IMR-90 (cell line): ENCODE data around the gene SIGLEC14. TPM values are rescaled to one million over a fixed set of nuclear protein-coding genes. Genes with fewer than 3 reads are reported as not detected.

Experiments
- ATAC-seq: fragments of 200-7000 bp; cut with Tn5 transposase; 2 replicates; pipeline ENCODE4 v1.9.1; 2020; ENCODE audit warnings: low read depth, mild to moderate bottlenecking, moderate library complexity
- BruUV-seq: library from RNA; stranded (reverse); fragments of 400-500 nt; replicated peaks from 2 replicates; lab custom pipeline; 2021; lab: Mats Ljungman, UMichigan
- CTCF ChIA-PET: fragments of 300-600 bp; formaldehyde crosslinking; extraction: SDS; loops from one replicate; lab custom pipeline; 2021; ENCODE audit warnings: antibody characterized with exemption; lab: Yijun Ruan, JAX
- POLR2A ChIA-PET: fragments of 300-600 bp; sonication (Branson Sonifier 250); formaldehyde crosslinking; loops from one replicate; lab custom pipeline; 2022; ENCODE audit warnings: antibody characterized with exemption; ENCODE audit not compliant: unreplicated experiment; lab: Charles Lee
- DNase-seq: peaks from one replicate; pipeline ENCODE4 v3.0.0; 2013
- H2AFZ ChIP-seq: replicated peaks from 2 replicates; pipeline ENCODE3; 2013; ENCODE audit warnings: low read length, mild to moderate bottlenecking; ENCODE audit not compliant: poor library complexity
- H2AK5ac ChIP-seq: 2 replicates; pipeline ENCODE4 v1.6.1; 2013; ENCODE audit warnings: low read depth, low read length, inconsistent platforms
- H2AK9ac ChIP-seq: replicated peaks from 2 replicates; pipeline ENCODE3; 2013; ENCODE audit warnings: mild to moderate bottlenecking, low read depth, low read length, moderate library complexity; ENCODE audit not compliant: poor library complexity
- H2BK120ac ChIP-seq: 2 replicates; pipeline ENCODE4 v1.6.1; 2013; ENCODE audit warnings: low read depth, low read length, inconsistent platforms
- H2BK15ac ChIP-seq: 3 replicates; pipeline ENCODE4 v1.6.1; 2013; ENCODE audit warnings: low read depth, low read length, inconsistent platforms
- H2BK20ac ChIP-seq: 2 replicates; pipeline ENCODE4 v1.6.1; 2013; ENCODE audit warnings: low read depth, mild to moderate bottlenecking, inconsistent platforms, low read length, moderate library complexity
- H2BK5ac ChIP-seq: 2 replicates; pipeline ENCODE4 v1.6.1; 2013; ENCODE audit warnings: mild to moderate bottlenecking, low read depth, low read length, inconsistent platforms; ENCODE audit not compliant: poor library complexity, severe bottlenecking
- H3K14ac ChIP-seq: replicated peaks from 2 replicates; pipeline ENCODE4 v1.6.1; 2013; ENCODE audit warnings: low read depth, low read length, inconsistent platforms
- H3K18ac ChIP-seq: 2 replicates; pipeline ENCODE4 v1.6.1; 2013; ENCODE audit warnings: low read depth, low read length, control low read depth
- H3K23ac ChIP-seq: 2 replicates; pipeline ENCODE4 v1.6.1; 2013; ENCODE audit warnings: low read depth, low read length, inconsistent platforms
- H3K27ac ChIP-seq: 2 replicates; pipeline ENCODE4 v1.5.1; 2013; ENCODE audit warnings: mild to moderate bottlenecking, control low read depth, low read length; ENCODE audit not compliant: insufficient read depth
- H3K27me3 ChIP-seq: 2 replicates; pipeline ENCODE4 v1.6.1; 2013; ENCODE audit warnings: low read length; ENCODE audit not compliant: control insufficient read depth, insufficient read depth
- H3K36me3 ChIP-seq: 2 replicates; pipeline ENCODE4 v1.6.1; 2013; ENCODE audit warnings: low read length, mixed read lengths; ENCODE audit not compliant: control insufficient read depth, insufficient read depth
- H3K4ac ChIP-seq: 2 replicates; pipeline ENCODE4 v1.6.1; 2013; ENCODE audit warnings: low read depth, low read length, inconsistent platforms
- H3K4me1 ChIP-seq: 2 replicates; pipeline ENCODE4 v1.6.1; 2013; ENCODE audit warnings: low read length, mixed read lengths; ENCODE audit not compliant: control insufficient read depth, insufficient read depth
- H3K4me2 ChIP-seq: 2 replicates; pipeline ENCODE4 v1.6.1; 2013; ENCODE audit warnings: low read depth, mild to moderate bottlenecking, control low read depth, low read length, moderate library complexity
- H3K4me3 ChIP-seq: 2 replicates; pipeline ENCODE4 v1.5.1; 2013; ENCODE audit warnings: low read depth, mild to moderate bottlenecking, control low read depth, low read length, moderate library complexity; ENCODE audit not compliant: insufficient read depth
- H3K56ac ChIP-seq: 2 replicates; pipeline ENCODE4 v1.6.1; 2013; ENCODE audit warnings: low read length, inconsistent platforms; ENCODE audit not compliant: insufficient read depth; ENCODE audit errors: extremely low read depth
- H3K79me1 ChIP-seq, 2 experiments: 2 replicates each; pipeline ENCODE4 v1.6.1; 2013; ENCODE audit warnings: low read length in 2 of 2, inconsistent platforms in 1 of 2, low read depth in 1 of 2
- H3K9ac ChIP-seq: 2 replicates; pipeline ENCODE4 v1.6.1; 2013; ENCODE audit warnings: low read depth, low read length, control low read depth
- H3K9me1 ChIP-seq: 2 replicates; pipeline ENCODE4 v1.6.1; 2013; ENCODE audit warnings: low read length, inconsistent platforms; ENCODE audit not compliant: insufficient read depth
- H3K9me3 ChIP-seq: 2 replicates; pipeline ENCODE4 v1.6.1; 2013; ENCODE audit warnings: low read length; ENCODE audit not compliant: control insufficient read depth, insufficient read depth
- H4K20me1 ChIP-seq: 2 replicates; pipeline ENCODE4 v1.6.1; 2013; ENCODE audit warnings: low read length, inconsistent platforms; ENCODE audit not compliant: insufficient read depth
- H4K5ac ChIP-seq: 2 replicates; pipeline ENCODE4 v1.6.1; 2013; ENCODE audit warnings: mild to moderate bottlenecking, low read depth, low read length, control low read depth
- H4K8ac ChIP-seq, 2 experiments: 2 replicates each; pipeline ENCODE4 v1.6.1; 2013; ENCODE audit warnings: low read depth in 2 of 2, low read length in 2 of 2, control low read depth in 1 of 2, inconsistent platforms in 1 of 2
- H4K91ac ChIP-seq: 2 replicates; pipeline ENCODE4 v1.6.1; 2013; ENCODE audit warnings: low read depth, low read length, inconsistent platforms; ENCODE audit not compliant: insufficient read depth
- CEBPB ChIP-seq: IDR thresholded peaks from 2 replicates; pipeline ENCODE4 v1.6.1; 2012; ENCODE audit warnings: low read depth, low read length, improper control_type of control experiment
- MAFK ChIP-seq: IDR thresholded peaks from 2 replicates; pipeline ENCODE4 v1.6.1; 2012; ENCODE audit warnings: low read depth, low read length, improper control_type of control experiment
- MXI1 ChIP-seq: IDR thresholded peaks from 2 replicates; pipeline ENCODE4 v1.6.1; 2012; ENCODE audit warnings: low read depth, mild to moderate bottlenecking, low read length, moderate library complexity, borderline replicate concordance
- NFE2L2 ChIP-seq: fragments of 150-350 bp; IDR thresholded peaks from 2 replicates; pipeline ENCODE4 v1.6.1; 2016; ENCODE audit warnings: low read depth, mild to moderate bottlenecking, low read length
- RAD21 ChIP-seq: IDR thresholded peaks from 2 replicates; pipeline ENCODE4 v1.6.1; 2012; ENCODE audit warnings: low read length, improper control_type of control experiment
- RCOR1 ChIP-seq: IDR thresholded peaks from 2 replicates; pipeline ENCODE4 v1.6.1; 2012; ENCODE audit warnings: mild to moderate bottlenecking, low read length, improper control_type of control experiment; ENCODE audit not compliant: insufficient replicate concordance
- RFX5 ChIP-seq: IDR thresholded peaks from 2 replicates; pipeline ENCODE4 v1.8.0; 2012; ENCODE audit warnings: low read depth, mild to moderate bottlenecking, low read length, moderate library complexity
- WGBS, 2 experiments: methylation state at CpG; one replicate each; pipeline versions ENCODE4 v1.1.5 to v1.1.7; 2013; ENCODE audit warnings: missing lambda C conversion rate in 2 of 2; ENCODE audit not compliant: insufficient read length in 1 of 2; ENCODE audit errors: extremely low coverage in 2 of 2; 5-methylcytosine and 5-hydroxymethylcytosine counted together
- dilution Hi-C: fragments of 300-500 bp; cut with HindIII; formaldehyde crosslinking; loops from one replicate; pipeline ENCODE4 v1.14.3; 2018; ENCODE audit warnings: low sequenced_read_pairs; ENCODE audit not compliant: unreplicated experiment
- in situ Hi-C: fragments of 300-500 bp; cut with MboI; formaldehyde crosslinking; loops from 3 replicates; pipeline ENCODE4 v1.14.3; 2019; ENCODE audit warnings: low sequenced_read_pairs, inconsistent platforms, mixed read lengths
- intact Hi-C: fragments of 100-400 bp; cut with micrococcal nuclease; formaldehyde crosslinking; loops from 2 replicates; pipeline ENCODE4 v1.10.0; 2022
- polyA plus RNA-seq, 3 experiments: library from polyadenylated mRNA; depleted of rRNA; stranded (reverse); fragments of >200 nt; gene quantifications; 2 replicates each; pipeline ENCODE4 v1.2.3, GENCODE V29; 2012; ENCODE audit warnings: low replicate concordance in 1 of 3
- total RNA-seq: library from RNA; depleted of rRNA; stranded (reverse); fragments of >200 nt; gene quantifications from 2 replicates; pipeline ENCODE4 v1.2.3, GENCODE V29; 2012
- TF ChIP-seq, protein P1 (sequence below): conservative IDR thresholded peaks from 2 replicates; pipeline ENCODE4 v1.5.1; 2012; ENCODE audit warnings: mild to moderate bottlenecking, low read depth, low read length, improper control_type of control experiment
- TF ChIP-seq, protein P2 (sequence below): fragments of 150-350 bp; IDR thresholded peaks from 2 replicates; pipeline ENCODE4 v1.6.1; 2017; ENCODE audit warnings: mild to moderate bottlenecking, antibody characterized with exemption, low read length, low read depth

The SIGLEC14 gene
- total and polyA plus RNA-seq, 2 of the 4 experiments (the other 2 are of a cell fraction) = not detected

DNA sequence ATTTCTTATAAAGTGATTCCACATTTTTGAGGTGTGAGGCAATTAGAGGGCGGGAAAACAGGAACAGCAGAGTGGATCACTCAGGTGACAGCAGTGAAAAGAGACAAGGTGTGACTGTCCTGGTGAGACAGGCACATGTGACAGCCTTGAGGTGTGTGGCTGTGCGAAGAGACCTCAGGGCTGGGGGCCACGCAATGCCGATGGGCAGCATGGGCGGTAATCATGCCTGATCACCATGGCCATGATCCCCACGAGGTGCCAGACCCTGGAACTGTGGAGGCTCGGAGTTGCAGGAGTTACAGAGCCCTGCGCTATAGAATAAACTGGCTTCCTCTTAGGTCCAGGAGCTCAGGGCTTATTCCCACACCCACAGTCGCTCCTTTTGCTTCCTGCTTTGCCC lies 48.5 kb upstream of the SIGLEC14 start:
- Histone ChIP-seq H3K18ac (no peak overlapping the region), H3K36me3 (peaks cover 65% of the 10 kb centered on the region), H4K20me1 (peaks cover 88% of the 10 kb centered on the region), H2BK120ac (no peak overlapping the region), H3K9me1 (peaks cover 19% of the 10 kb centered on the region), H3K27ac (no peak overlapping the region), H3K4me2 (no peak overlapping the region), H2AK9ac (no peak overlapping the region), H2BK20ac (no peak overlapping the region), H2BK15ac (no peak overlapping the region), H2BK5ac (no peak overlapping the region), H3K79me1 (peaks cover 35 to 81% of the 10 kb centered on the region in 2 experiments), H4K5ac (no peak overlapping the region), H2AFZ (no peak overlapping the region), H3K4ac (no peak overlapping the region), H3K23ac (no peak overlapping the region), H3K9ac (no peak overlapping the region), H3K9me3 (no peaks in the 10 kb centered on the region), H2AK5ac (no peak overlapping the region), H3K56ac (no peak overlapping the region), H3K4me3 (no peak overlapping the region), H4K91ac (no peak overlapping the region), H3K4me1 (peaks cover 9% of the 10 kb centered on the region), H3K14ac (no peak overlapping the region), H4K8ac (no peak overlapping the region), H3K27me3 (no peaks in the 10 kb centered on the region)
- DNase-seq (no peak), ATAC-seq (no peak)
- ChIA-PET POLR2A (no interaction called here), CTCF (no interaction called here)
- no peak for TF ChIP-seq MXI1
- TF ChIP-seq, protein P1, sequence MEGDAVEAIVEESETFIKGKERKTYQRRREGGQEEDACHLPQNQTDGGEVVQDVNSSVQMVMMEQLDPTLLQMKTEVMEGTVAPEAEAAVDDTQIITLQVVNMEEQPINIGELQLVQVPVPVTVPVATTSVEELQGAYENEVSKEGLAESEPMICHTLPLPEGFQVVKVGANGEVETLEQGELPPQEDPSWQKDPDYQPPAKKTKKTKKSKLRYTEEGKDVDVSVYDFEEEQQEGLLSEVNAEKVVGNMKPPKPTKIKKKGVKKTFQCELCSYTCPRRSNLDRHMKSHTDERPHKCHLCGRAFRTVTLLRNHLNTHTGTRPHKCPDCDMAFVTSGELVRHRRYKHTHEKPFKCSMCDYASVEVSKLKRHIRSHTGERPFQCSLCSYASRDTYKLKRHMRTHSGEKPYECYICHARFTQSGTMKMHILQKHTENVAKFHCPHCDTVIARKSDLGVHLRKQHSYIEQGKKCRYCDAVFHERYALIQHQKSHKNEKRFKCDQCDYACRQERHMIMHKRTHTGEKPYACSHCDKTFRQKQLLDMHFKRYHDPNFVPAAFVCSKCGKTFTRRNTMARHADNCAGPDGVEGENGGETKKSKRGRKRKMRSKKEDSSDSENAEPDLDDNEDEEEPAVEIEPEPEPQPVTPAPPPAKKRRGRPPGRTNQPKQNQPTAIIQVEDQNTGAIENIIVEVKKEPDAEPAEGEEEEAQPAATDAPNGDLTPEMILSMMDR = no peak
- TF ChIP-seq CEBPB = no peak
- TF ChIP-seq RFX5 = no peak
- TF ChIP-seq, protein P2, sequence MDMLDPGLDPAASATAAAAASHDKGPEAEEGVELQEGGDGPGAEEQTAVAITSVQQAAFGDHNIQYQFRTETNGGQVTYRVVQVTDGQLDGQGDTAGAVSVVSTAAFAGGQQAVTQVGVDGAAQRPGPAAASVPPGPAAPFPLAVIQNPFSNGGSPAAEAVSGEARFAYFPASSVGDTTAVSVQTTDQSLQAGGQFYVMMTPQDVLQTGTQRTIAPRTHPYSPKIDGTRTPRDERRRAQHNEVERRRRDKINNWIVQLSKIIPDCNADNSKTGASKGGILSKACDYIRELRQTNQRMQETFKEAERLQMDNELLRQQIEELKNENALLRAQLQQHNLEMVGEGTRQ = no peak
- no peak for TF ChIP-seq MAFK
- no peak for TF ChIP-seq RAD21
- TF ChIP-seq RCOR1 = no peak
- TF ChIP-seq NFE2L2 = no peak
- in situ Hi-C loops (no loop called here), dilution Hi-C loops (no loop called here), intact Hi-C loops (no loop called here)
- no CpG with 5 or more reads among the region's 9 CpGs for WGBS, 2 experiments
- no TSS peak for BruUV-seq
